GM23338 (cell line): Measurements from ENCODE around the gene SRPK1. TPM values are rescaled to one million over a fixed set of nuclear protein-coding genes. Genes with fewer than 3 reads are reported as not detected.

ENCODE experiments used
- ATAC-seq: fragments of 200-7000 bp; cut with Tn5 transposase; 3 replicates; pipeline ENCODE4 v1.9.1; 2020
- DNase-seq: peaks from one replicate; pipeline ENCODE4 v3.0.0-alpha.2; 2015; ENCODE audit warnings: low spot score
- H2AFZ ChIP-seq: fragments of 200-600 bp; sonication (generic); 2 replicates; pipeline ENCODE4 v1.8.0; 2016; ENCODE audit warnings: antibody characterized with exemption, mild to moderate bottlenecking, moderate library complexity
- H3F3A ChIP-seq: fragments of 200-600 bp; sonication (generic); replicated peaks from 2 replicates; pipeline ENCODE4 v1.8.0; 2017; ENCODE audit warnings: antibody characterized with exemption, mixed run types, low read depth
- H3K27ac ChIP-seq: fragments of 200-600 bp; sonication (generic); 2 replicates; pipeline ENCODE4 v1.6.1; 2016; ENCODE audit warnings: low read depth
- H3K27me3 ChIP-seq: fragments of 200-600 bp; sonication (generic); 2 replicates; pipeline ENCODE4 v1.8.0; 2016; ENCODE audit warnings: mild to moderate bottlenecking, mixed run types, moderate library complexity; ENCODE audit not compliant: insufficient read depth
- H3K36me3 ChIP-seq: fragments of 200-600 bp; sonication (generic); 2 replicates; pipeline ENCODE4 v1.8.0; 2016; ENCODE audit warnings: mild to moderate bottlenecking; ENCODE audit not compliant: insufficient read depth
- H3K4me1 ChIP-seq: fragments of 200-600 bp; sonication (generic); 2 replicates; pipeline ENCODE4 v1.8.0; 2016; ENCODE audit warnings: mild to moderate bottlenecking, moderate library complexity; ENCODE audit not compliant: insufficient read depth
- H3K4me2 ChIP-seq: fragments of 200-600 bp; sonication (generic); 2 replicates; pipeline ENCODE4 v1.7.1; 2017; ENCODE audit warnings: mixed run types
- H3K4me3 ChIP-seq: fragments of 200-600 bp; sonication (generic); 2 replicates; pipeline ENCODE4 v1.6.1; 2016; ENCODE audit warnings: mixed run types
- H3K79me2 ChIP-seq: fragments of 200-600 bp; sonication (generic); replicated peaks from 2 replicates; pipeline ENCODE4 v1.8.0; 2017; ENCODE audit warnings: mild to moderate bottlenecking; ENCODE audit not compliant: insufficient read depth
- H3K9me2 ChIP-seq: fragments of 200-600 bp; sonication (generic); 2 replicates; pipeline ENCODE4 v1.8.0; 2017; ENCODE audit not compliant: insufficient read depth
- H4K20me1 ChIP-seq: fragments of 200-600 bp; sonication (generic); replicated peaks from 2 replicates; pipeline ENCODE4 v1.8.0; 2017; ENCODE audit warnings: mild to moderate bottlenecking; ENCODE audit not compliant: insufficient read depth
- H3K27ac Mint-ChIP-seq: 2 replicates; pipeline ENCODE4 v1.8.0; 2020; ENCODE audit warnings: inconsistent platforms, mild to moderate bottlenecking, moderate library complexity, mixed read lengths
- H3K27me3 Mint-ChIP-seq: 3 replicates; pipeline ENCODE4 v1.8.0; 2022; ENCODE audit warnings: low read depth, mild to moderate bottlenecking, moderate library complexity, mixed read lengths, inconsistent platforms; ENCODE audit not compliant: insufficient read depth, poor library complexity
- H3K36me3 Mint-ChIP-seq: 3 replicates; pipeline ENCODE4 v1.8.0; 2021; ENCODE audit warnings: low read depth, mild to moderate bottlenecking, inconsistent platforms, moderate library complexity, mixed read lengths
- H3K4me1 Mint-ChIP-seq: 3 replicates; pipeline ENCODE4 v1.8.0; 2020; ENCODE audit warnings: mild to moderate bottlenecking, inconsistent platforms, mixed read lengths
- H3K4me3 Mint-ChIP-seq: 3 replicates; pipeline ENCODE4 v1.8.0; 2021; ENCODE audit warnings: moderate library complexity, mild to moderate bottlenecking, inconsistent platforms, mixed read lengths
- H3K9me3 Mint-ChIP-seq: 3 replicates; pipeline ENCODE4 v1.8.0; 2020; ENCODE audit warnings: moderate library complexity, mild to moderate bottlenecking, inconsistent platforms, mixed read lengths
- ETS1 ChIP-seq: IDR thresholded peaks from 2 replicates; pipeline ENCODE4 v1.6.1; 2016; ENCODE audit warnings: antibody characterized with exemption
- JUNB ChIP-seq: IDR thresholded peaks from one replicate; pipeline ENCODE4 v1.6.1; 2016; ENCODE audit warnings: antibody characterized with exemption; ENCODE audit not compliant: unreplicated experiment
- NANOG ChIP-seq: IDR thresholded peaks from 2 replicates; pipeline ENCODE4 v1.6.1; 2016; ENCODE audit warnings: antibody characterized with exemption, borderline replicate concordance
- ZNF114 ChIP-seq: fragments of 250-450 bp; sonication (Bioruptor Pico); IDR thresholded peaks from 2 replicates; pipeline ENCODE4 v1.5.0; 2020; ENCODE audit warnings: mild to moderate bottlenecking, moderate library complexity
- ZNF462 ChIP-seq: fragments of 250-450 bp; sonication (Bioruptor Pico); IDR thresholded peaks from 2 replicates; pipeline ENCODE4 v1.5.0; 2020; ENCODE audit warnings: mild to moderate bottlenecking, moderate library complexity
- polyA plus RNA-seq: library from polyadenylated mRNA; unstranded; fragments of >200 nt; fragmentation: Nextera tagmentation; extraction: Ambion mirVana; gene quantifications from 2 replicates; pipeline ENCODE4 v1.2.1, GENCODE V29; 2016
- total RNA-seq: library from RNA; depleted of rRNA; stranded (reverse); fragments of >200 nt; shearing (Covaris generic); gene quantifications from 2 replicates; pipeline ENCODE4 v1.2.3, GENCODE V29; 2014

The SRPK1 gene
- total and polyA plus RNA-seq, 2 experiments from 2014 or later = 175 to 202 TPM

GRCh38 chr6:35876902-35877301 lies 44.0 kb downstream of the SRPK1 start:
- Histone ChIP-seq H3K4me1 (no peaks in the 10 kb centered on the region), H4K20me1 (0 out of 2 replicates have a peak, but pooled peaks cover 3% of the 10 kb centered on the region), H3K27ac (peak overlapping the region; percentile 22; the same call in 1 of the 2 replicates), H3K4me3 (no peak overlapping the region), H3K27me3 (no peaks in the 10 kb centered on the region), H3K36me3 (peaks cover 49% of the 10 kb centered on the region), H3K79me2 (0 out of 2 replicates have a peak, but pooled peaks cover 15% of the 10 kb centered on the region), H3K4me2 (no peak overlapping the region), H3K9me2 (no peaks in the 10 kb centered on the region), H3F3A (no peaks in the 10 kb centered on the region), H2AFZ (no peak overlapping the region)
- peaks cover 65% of the 10 kb centered on the region for H3K36me3 Mint-ChIP-seq
- no peak overlapping the region for H3K4me3 Mint-ChIP-seq
- peaks cover 9% of the 10 kb centered on the region for H3K27me3 Mint-ChIP-seq
- DNase-seq = no peak
- H3K4me1 Mint-ChIP-seq = peaks cover 3% of the 10 kb centered on the region; the same call in 2 of the 3 replicates
- TF ChIP-seq NANOG (no peak), ETS1 (no peak)
- H3K9me3 Mint-ChIP-seq = peaks cover 7% of the 10 kb centered on the region; the same call in 2 of the 3 replicates
- peak overlapping the region; percentile 57; the same call in 1 of the 2 replicates for H3K27ac Mint-ChIP-seq
- ATAC-seq = peak; percentile 67

GRCh38 chr6:35874730-35875129 lies 46.2 kb downstream of the SRPK1 start:
- H3K9me2 ChIP-seq = no peaks in the 10 kb centered on the region
- H2AFZ ChIP-seq = no peak overlapping the region
- H3K27ac ChIP-seq = no peak overlapping the region
- H3K4me1 ChIP-seq = no peaks in the 10 kb centered on the region
- DNase-seq = no peak
- Mint-ChIP-seq H3K27me3 (peaks cover 6% of the 10 kb centered on the region), H3K4me3 (no peak overlapping the region), H3K36me3 (peaks cover 54% of the 10 kb centered on the region), H3K27ac (peak overlapping the region; percentile 37; the same call in 1 of the 2 replicates), H3K4me1 (peaks cover 3% of the 10 kb centered on the region; the same call in 2 of the 3 replicates), H3K9me3 (peaks cover 1% of the 10 kb centered on the region; the same call in 1 of the 3 replicates)
- ATAC-seq = no peak
- H3K4me2 ChIP-seq = no peak overlapping the region
- 0 out of 2 replicates have a peak, but pooled peaks cover 15% of the 10 kb centered on the region for H3K79me2 ChIP-seq
- TF ChIP-seq ZNF114 = no peak
- H3K36me3 ChIP-seq = peaks cover 42% of the 10 kb centered on the region
- 0 out of 2 replicates have a peak, but pooled peaks cover 3% of the 10 kb centered on the region for H4K20me1 ChIP-seq
- no peaks in the 10 kb centered on the region for H3F3A ChIP-seq
- no peak overlapping the region for H3K4me3 ChIP-seq
- H3K27me3 ChIP-seq = no peaks in the 10 kb centered on the region

GRCh38 chr6:35859367-35859766 lies 61.5 kb downstream of the SRPK1 start:
- peaks cover 2% of the 10 kb centered on the region for H3K27me3 Mint-ChIP-seq
- DNase-seq = no peak
- H3K4me1 ChIP-seq = peaks cover 10% of the 10 kb centered on the region; the same call in 1 of the 2 replicates

More at GRCh38 chr6:35859367-35859766, 61.5 kb downstream of the SRPK1 start:
- H3K79me2 ChIP-seq = peaks cover 23% of the 10 kb centered on the region
- TF ChIP-seq ETS1 = no peak
- TF ChIP-seq NANOG = no peak
- TF ChIP-seq JUNB = no peak
- no peak for TF ChIP-seq ZNF462 (CRISPR knock-in tag)
- H3K4me3 Mint-ChIP-seq = no peak overlapping the region
- no peaks in the 10 kb centered on the region for H3F3A ChIP-seq
- no peak overlapping the region for H3K27ac Mint-ChIP-seq
- H3K27ac ChIP-seq = no peak overlapping the region
- no peaks in the 10 kb centered on the region for H3K9me2 ChIP-seq
- no peak overlapping the region for H2AFZ ChIP-seq
- no peak overlapping the region for H3K4me2 ChIP-seq
- H3K4me3 ChIP-seq = no peak overlapping the region
- no peaks in the 10 kb centered on the region for H4K20me1 ChIP-seq
- peaks cover 18% of the 10 kb centered on the region for H3K4me1 Mint-ChIP-seq
- H3K9me3 Mint-ChIP-seq = no peaks in the 10 kb centered on the region
- peaks cover 36% of the 10 kb centered on the region for H3K36me3 ChIP-seq
- no peak for ATAC-seq
- peaks cover 82% of the 10 kb centered on the region for H3K36me3 Mint-ChIP-seq
- no peaks in the 10 kb centered on the region for H3K27me3 ChIP-seq
